Activated T-helper 9 cell treated with anti-CD3 and anti-CD28 coated beads, Interleukin-2, amount 50 U/mL, for 16 hours (primary cell): ENCODE measurements around the gene FOXN3.

Source experiments
- DNase-seq: peaks from one replicate; pipeline ENCODE4 v3.0.0-alpha.2; 2020; ENCODE audit warnings: low read depth

Gene FOXN3

DNA sequence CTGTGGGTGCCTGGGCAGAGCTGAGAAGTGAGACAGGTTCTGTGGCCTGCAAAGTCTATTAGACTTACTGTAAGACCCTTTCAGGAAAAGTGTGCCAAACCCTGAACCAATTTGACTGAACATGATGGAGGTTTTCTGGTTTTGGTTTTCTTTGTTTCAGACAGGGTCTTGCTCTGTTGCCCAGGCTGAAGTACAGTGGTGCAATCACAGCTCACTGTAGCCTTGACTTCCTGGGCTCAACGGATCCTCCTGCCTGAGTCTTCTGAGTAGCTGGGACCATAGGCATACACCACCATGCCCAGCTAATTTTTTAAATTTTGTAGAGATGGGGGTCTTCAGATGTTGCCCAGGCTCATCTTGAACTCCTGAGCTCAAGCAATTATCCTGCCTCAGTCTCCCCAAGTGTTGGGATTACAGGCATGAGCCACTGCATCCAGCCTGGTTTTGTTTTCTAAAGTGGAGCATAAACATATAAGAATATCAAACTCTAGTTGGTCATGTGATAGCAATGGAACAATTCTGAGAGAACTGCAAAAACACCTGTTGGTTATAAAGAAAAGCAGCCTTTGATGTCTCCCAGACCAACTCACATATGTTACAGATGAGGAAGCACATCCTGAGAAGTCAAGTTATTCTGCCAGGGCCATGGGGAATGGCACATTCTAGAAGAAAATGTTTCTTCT lies 166.9 kb downstream of the FOXN3 start:
- no peak for DNase-seq

DNA sequence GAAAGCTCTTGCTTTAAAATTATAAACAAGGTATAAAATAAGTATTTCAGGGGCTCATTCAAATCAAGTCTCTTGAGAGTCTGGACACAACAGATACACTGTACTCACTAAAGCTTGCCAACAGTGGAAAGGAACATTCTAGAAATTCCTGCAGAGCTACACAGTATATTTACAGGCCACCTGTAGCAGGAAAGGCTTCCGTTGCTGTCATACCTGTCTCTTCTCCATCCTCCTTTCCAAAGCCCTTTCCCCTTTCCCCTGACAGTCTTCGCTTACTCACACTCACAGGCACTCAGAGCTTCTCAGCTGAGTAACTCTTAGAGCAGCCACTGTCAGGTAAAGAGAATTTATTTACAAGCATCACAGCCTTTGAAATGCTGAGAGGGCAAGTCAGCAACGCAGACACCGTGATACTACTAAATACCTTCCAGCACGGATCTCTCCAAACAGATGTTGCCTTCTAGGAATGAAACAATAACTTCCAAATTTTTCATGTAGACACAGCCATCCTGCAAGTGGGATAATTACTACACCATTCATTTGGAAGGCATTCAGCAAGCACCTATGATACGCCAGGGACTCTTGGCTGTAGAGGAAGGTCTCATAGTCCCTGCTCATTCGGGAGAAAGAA lies 167.9 kb downstream of the FOXN3 start:
- DNase-seq = no peak

GRCh38 chr14:89248411-89249064 lies 168.5 kb downstream of the FOXN3 start:
- DNase-seq = no peak

GRCh38 chr14:89247457-89248122 lies 169.4 kb downstream of the FOXN3 start:
- DNase-seq = no peak

DNA sequence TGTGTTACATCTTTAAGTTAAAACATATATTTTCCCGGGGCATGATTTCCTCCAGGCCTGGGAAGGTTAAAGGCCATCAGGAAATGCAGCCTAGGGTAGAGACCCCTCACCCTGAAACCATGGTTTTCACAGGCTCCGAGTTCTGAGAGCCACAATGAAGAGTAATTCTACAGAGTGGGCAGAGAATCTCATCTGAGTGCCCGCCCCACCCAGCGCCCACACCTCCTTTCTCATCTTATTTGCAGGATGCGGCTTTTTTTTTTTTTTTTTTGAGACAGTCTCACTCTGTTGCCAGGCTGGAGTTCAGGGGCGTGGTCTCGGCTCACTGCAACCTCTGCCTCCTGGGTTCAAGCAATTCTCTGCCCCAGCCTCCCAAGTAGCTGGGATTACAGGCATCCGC lies 170.7 kb downstream of the FOXN3 start:
- DNase-seq = no peak

DNA sequence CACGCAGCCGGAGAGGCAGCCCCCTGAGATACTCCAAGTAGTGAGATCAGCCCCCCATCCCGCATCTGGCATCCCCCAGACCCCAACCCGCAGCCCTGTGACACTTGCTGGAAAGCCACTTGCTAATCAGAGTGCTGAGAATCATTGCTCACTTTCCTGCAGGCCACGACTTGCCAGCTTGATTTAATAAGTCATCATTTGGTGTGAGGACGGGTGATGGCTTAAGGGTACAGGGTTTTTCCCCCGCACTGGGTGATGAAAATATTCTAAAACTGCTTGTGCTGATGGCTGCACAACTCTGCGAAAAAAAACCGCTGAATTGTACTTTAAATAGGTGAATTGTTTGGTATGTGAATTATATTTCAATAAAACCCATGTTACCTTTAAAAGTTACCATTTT lies 171.2 kb downstream of the FOXN3 start:
- DNase-seq = no peak

GRCh38 chr14:89244720-89245119 lies 172.3 kb downstream of the FOXN3 start:
- DNase-seq = no peak

- DNase-seq = no peak
Measured at GRCh38 chr14:89243741-89244140, 173.3 kb downstream of the FOXN3 start.

DNA sequence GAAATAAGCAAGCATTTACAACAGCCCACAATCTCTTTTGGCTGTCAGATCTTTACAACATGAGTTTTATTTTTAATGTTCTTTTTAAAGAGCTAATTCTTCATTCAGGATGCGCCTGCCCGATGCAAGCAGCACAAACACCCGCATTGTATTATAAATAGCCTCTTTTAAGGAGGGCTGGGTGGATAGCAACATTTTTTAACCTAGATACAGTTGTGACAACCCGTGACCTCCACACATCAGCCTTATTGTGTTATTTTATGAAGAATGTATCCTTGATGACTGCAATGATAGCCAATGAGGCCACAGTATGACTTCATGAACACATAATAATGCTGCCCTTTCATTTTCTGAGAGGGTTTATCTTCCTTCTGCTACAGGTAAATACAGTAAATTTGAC lies 173.7 kb downstream of the FOXN3 start:
- DNase-seq = no peak

GRCh38 chr14:89242652-89243279 lies 174.3 kb downstream of the FOXN3 start:
- no peak for DNase-seq

GRCh38 chr14:89241934-89242651 lies 174.9 kb downstream of the FOXN3 start:
- no peak for DNase-seq

GRCh38 chr14:89241257-89241656 lies 175.8 kb downstream of the FOXN3 start:
- DNase-seq = no peak

DNA sequence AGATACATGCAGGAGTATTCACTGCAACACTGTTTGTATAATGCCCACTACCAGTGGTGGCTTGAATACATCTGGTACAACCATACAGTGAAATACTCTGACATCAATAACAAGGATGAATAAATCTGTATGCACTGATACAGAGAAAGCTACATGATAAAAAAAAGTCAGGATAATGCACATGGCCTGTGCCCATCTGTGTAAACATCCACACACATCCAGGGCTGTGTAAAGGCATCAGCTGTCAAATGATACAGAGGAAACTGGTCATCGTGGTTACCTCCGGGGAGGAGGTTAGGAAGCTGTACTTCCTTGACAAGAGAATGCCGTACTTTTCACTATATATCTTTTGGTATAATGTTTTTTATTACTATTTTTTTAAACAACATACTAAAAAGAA lies 176.6 kb downstream of the FOXN3 start:
- no peak for DNase-seq

- no peak for DNase-seq
Measured at GRCh38 chr14:89239023-89239422, 178.0 kb downstream of the FOXN3 start.

- DNase-seq = no peak
Measured at GRCh38 chr14:89237921-89238529, 179.0 kb downstream of the FOXN3 start.

GRCh38 chr14:89236851-89237250 lies 180.2 kb downstream of the FOXN3 start:
- DNase-seq = no peak

- no peak for DNase-seq
Measured at GRCh38 chr14:89233184-89233583, 183.8 kb downstream of the FOXN3 start.

GRCh38 chr14:89232265-89233070 lies 184.6 kb downstream of the FOXN3 start:
- no peak for DNase-seq

GRCh38 chr14:89231426-89232113 lies 185.5 kb downstream of the FOXN3 start:
- no peak for DNase-seq
